Activated CD8-positive, alpha-beta memory T cell treated with anti-CD3 and anti-CD28 coated beads for 36 hours (primary cell): ENCODE data around the gene MEIS3. TPM values are rescaled to one million over a fixed set of nuclear protein-coding genes. Genes with fewer than 3 reads are reported as not detected.
"Not testable (repeated sequence)": the region's sequence is repeated elsewhere in the genome, so short reads cannot be mapped to it uniquely, and the experiment has no call there.

Experiments
- CTCF ChIA-PET: fragments of 350-600 bp; sonication (Branson Sonifier 250); formaldehyde crosslinking; loops from one replicate; lab custom pipeline; 2021; ENCODE audit warnings: antibody characterized with exemption; lab: Charles Lee
- POLR2A ChIA-PET: fragments of 350-600 bp; sonication (Branson Sonifier 250); formaldehyde crosslinking; loops from one replicate; lab custom pipeline; 2021; ENCODE audit warnings: antibody characterized with exemption; lab: Charles Lee
- total RNA-seq, 2 experiments: library from RNA; stranded (reverse); gene quantifications; one replicate each; pipeline ENCODE4 v1.2.3, GENCODE V29; 2021

Gene MEIS3
- total RNA-seq, 2 experiments from 2014 or later: not detected

GRCh38 chr19:47421844-47422395 lies 2.6 kb upstream of the MEIS3 start:
- ChIA-PET CTCF (no interaction called here), POLR2A (no interaction called here)

GRCh38 chr19:47421244-47421786 lies 2.0 kb upstream of the MEIS3 start:
- ChIA-PET POLR2A (no interaction called here), CTCF (no interaction called here)

- ChIA-PET POLR2A (no interaction called here), CTCF (interaction anchor here (1.1 kb wide), 1 partner anchor 17 kb away, joined by 3 read pairs; no protein-coding TSS in a partner anchor)
Measured at GRCh38 chr19:47419789-47420188, 462 bp upstream of the MEIS3 start.

- POLR2A ChIA-PET: no interaction called here
- CTCF ChIA-PET: no interaction called here
Measured at GRCh38 chr19:47418692-47419029, 666 bp downstream of the MEIS3 start.

- CTCF ChIA-PET: no interaction called here
Measured at GRCh38 chr19:47417746-47418691, 1.3 kb downstream of the MEIS3 start.

GRCh38 chr19:47417107-47417745 lies 2.1 kb downstream of the MEIS3 start:
- CTCF ChIA-PET: interaction anchor here (0.6 kb wide), 1 partner anchor 12 kb away, joined by 3 read pairs; no protein-coding TSS in a partner anchor
- POLR2A ChIA-PET: no interaction called here

More at GRCh38 chr19:47417746-47418691, 1.3 kb downstream of the MEIS3 start:
- POLR2A ChIA-PET: no interaction called here

GRCh38 chr19:47416643-47416985 lies 2.7 kb downstream of the MEIS3 start:
- POLR2A ChIA-PET: no interaction called here

GRCh38 chr19:47415953-47416642 lies 3.2 kb downstream of the MEIS3 start:
- POLR2A ChIA-PET: no interaction called here

More at GRCh38 chr19:47416643-47416985, 2.7 kb downstream of the MEIS3 start:
- CTCF ChIA-PET: interaction anchor here (0.6 kb wide), 1 partner anchor 11 kb away, joined by 3 read pairs; no protein-coding TSS in a partner anchor

GRCh38 chr19:47414469-47414868 lies 4.9 kb downstream of the MEIS3 start:
- ChIA-PET CTCF (interaction anchor here (1.0 kb wide), 1 partner anchor 22 kb away, joined by 3 read pairs; no protein-coding TSS in a partner anchor), POLR2A (no interaction called here)

More at GRCh38 chr19:47415953-47416642, 3.2 kb downstream of the MEIS3 start:
- CTCF ChIA-PET: interaction anchor here (0.6 kb wide), 1 partner anchor 88 kb away, joined by 3 read pairs; no protein-coding TSS in a partner anchor

- ChIA-PET CTCF (no interaction called here), POLR2A (no interaction called here)
Measured at GRCh38 chr19:47413941-47414340, 5.4 kb downstream of the MEIS3 start.

GRCh38 chr19:47411696-47412095 lies 7.6 kb downstream of the MEIS3 start:
- CTCF ChIA-PET: interaction anchor here (0.7 kb wide), 1 partner anchor 1350 kb away, joined by 3 read pairs; no protein-coding TSS in a partner anchor
- POLR2A ChIA-PET: not testable (repeated sequence)

GRCh38 chr19:47411101-47411500 lies 8.2 kb downstream of the MEIS3 start:
- ChIA-PET CTCF (interaction anchor here (0.7 kb wide), 1 partner anchor 1350 kb away, joined by 3 read pairs; no protein-coding TSS in a partner anchor), POLR2A (no interaction called here)

GRCh38 chr19:47408156-47408938 lies 11.0 kb downstream of the MEIS3 start:
- CTCF ChIA-PET: no interaction called here
- POLR2A ChIA-PET: no interaction called here

- ChIA-PET CTCF (no interaction called here), POLR2A (no interaction called here)
Measured at GRCh38 chr19:47407417-47407774, 11.9 kb downstream of the MEIS3 start.

- POLR2A ChIA-PET: no interaction called here
- CTCF ChIA-PET: no interaction called here
Measured at GRCh38 chr19:47406711-47407416, 12.5 kb downstream of the MEIS3 start.

GRCh38 chr19:47405854-47406417 lies 13.4 kb downstream of the MEIS3 start:
- CTCF ChIA-PET: interaction anchor here (0.7 kb wide), 1 partner anchor 11 kb away, joined by 3 read pairs; no protein-coding TSS in a partner anchor
- POLR2A ChIA-PET: no interaction called here

- ChIA-PET CTCF (interaction anchor here (0.7 kb wide), 1 partner anchor 12 kb away, joined by 3 read pairs; no protein-coding TSS in a partner anchor), POLR2A (no interaction called here)
Measured at GRCh38 chr19:47405197-47405550, 14.2 kb downstream of the MEIS3 start.
